SK-N-SH (cell line): ENCODE results near the gene TSC22D1. TPM values are rescaled to one million over a fixed set of nuclear protein-coding genes. Genes with fewer than 3 reads are reported as not detected.
A peak's percentile ranks its signal among the peaks of the same experiment; 100 is the strongest.

Source experiments
- CTCF ChIA-PET: fragments of 300-600, 350-600 bp; formaldehyde crosslinking; extraction: SDS; loops from one replicate; lab custom pipeline; 2021; lab: Yijun Ruan, JAX
- POLR2A ChIA-PET: fragments of 350-600 bp; sonication (Branson Sonifier 250); formaldehyde crosslinking; extraction: SDS; loops from one replicate; lab custom pipeline; 2020; ENCODE audit warnings: antibody characterized with exemption, inconsistent platforms; lab: Yijun Ruan, JAX
- DNase-seq: peaks from one replicate; pipeline ENCODE4 v3.0.0; 2012
- H2AFZ ChIP-seq: fragments of 200-600 bp; sonication (generic); 2 replicates; pipeline ENCODE4 v1.8.1; 2016; ENCODE audit warnings: antibody characterized with exemption, mild to moderate bottlenecking, low read depth
- H3F3A ChIP-seq: fragments of 200-600 bp; sonication (generic); replicated peaks from 2 replicates; pipeline ENCODE3; 2016; ENCODE audit warnings: antibody characterized with exemption, mild to moderate bottlenecking; ENCODE audit not compliant: insufficient read depth
- H3K27ac ChIP-seq, 2 experiments: fragments of 200-500 bp in 1 of 2; fragments of 200-600 bp in 1 of 2; sonication (Bioruptor generic) in 1 of 2; sonication (generic), shearing (Covaris generic) in 1 of 2; 2 replicates each; pipeline versions ENCODE4 v1.5.1 to v1.6.1; 2014 to 2016; ENCODE audit warnings: low read depth in 2 of 2, inconsistent platforms in 1 of 2, low read length in 1 of 2, mild to moderate bottlenecking in 1 of 2, mixed read lengths in 1 of 2
- H3K27me3 ChIP-seq: fragments of 200-600 bp; sonication (generic), shearing (Covaris generic); 2 replicates; pipeline ENCODE4 v1.6.1; 2016; ENCODE audit warnings: mixed run types; ENCODE audit not compliant: insufficient read depth
- H3K36me3 ChIP-seq, 2 experiments: fragments of 200-500 bp in 1 of 2; fragments of 200-600 bp in 1 of 2; sonication (Bioruptor generic) in 1 of 2; sonication (generic) in 1 of 2; replicated peaks in 1 of 2; 2 replicates each; pipeline versions ENCODE3 to v1.5.1; 2014 to 2016; ENCODE audit warnings: low read length in 1 of 2, mild to moderate bottlenecking in 1 of 2; ENCODE audit not compliant: insufficient read depth in 2 of 2, control insufficient read depth in 1 of 2
- H3K4me1 ChIP-seq, 2 experiments: fragments of 200-500 bp in 1 of 2; fragments of 200-600 bp in 1 of 2; sonication (Bioruptor generic) in 1 of 2; sonication (generic), shearing (Covaris generic) in 1 of 2; 2 replicates each; pipeline versions ENCODE4 v1.5.1 to v1.6.1; 2014 to 2016; ENCODE audit warnings: low read depth in 1 of 2, low read length in 1 of 2, mixed run types in 1 of 2; ENCODE audit not compliant: insufficient read depth in 2 of 2, control insufficient read depth in 1 of 2
- H3K4me2 ChIP-seq: fragments of 200-600 bp; sonication (generic), shearing (Covaris generic); 2 replicates; pipeline ENCODE4 v1.6.1; 2017; ENCODE audit warnings: mixed run types
- H3K4me3 ChIP-seq, 2 experiments: fragments of 200-500 bp in 1 of 2; fragments of 200-600 bp in 1 of 2; sonication (Bioruptor generic) in 1 of 2; sonication (generic), shearing (Covaris generic) in 1 of 2; 2 replicates each; pipeline versions ENCODE4 v1.5.1 to v1.8.1; 2014 to 2016; ENCODE audit warnings: low read depth in 2 of 2, inconsistent platforms in 1 of 2, low read length in 1 of 2, mild to moderate bottlenecking in 1 of 2, mixed read lengths in 1 of 2, moderate library complexity in 1 of 2
- H3K79me2 ChIP-seq: fragments of 200-600 bp; sonication (generic); 2 replicates; pipeline ENCODE4 v1.8.1; 2017; ENCODE audit warnings: mild to moderate bottlenecking; ENCODE audit not compliant: insufficient read depth
- H3K9ac ChIP-seq: fragments of 200-600 bp; sonication (generic); 2 replicates; pipeline ENCODE4 v1.6.1; 2017; ENCODE audit warnings: mixed run types
- H3K9me2 ChIP-seq: fragments of 200-600 bp; sonication (generic); 2 replicates; pipeline ENCODE4 v1.6.1; 2017; ENCODE audit warnings: mixed run types
- H3K9me3 ChIP-seq: fragments of 200-600 bp; sonication (generic); 2 replicates; pipeline ENCODE4 v1.6.1; 2017; ENCODE audit warnings: mixed run types, mild to moderate bottlenecking, moderate library complexity
- H4K20me1 ChIP-seq: fragments of 200-600 bp; sonication (generic); 2 replicates; pipeline ENCODE4 v1.6.1; 2017; ENCODE audit warnings: mild to moderate bottlenecking, mixed run types; ENCODE audit not compliant: insufficient read depth
- CHD2 ChIP-seq: fragments of 150-350 bp; IDR thresholded peaks from 2 replicates; pipeline ENCODE4 v1.6.1; 2018; ENCODE audit warnings: low read length; ENCODE audit not compliant: partially characterized antibody
- CTCF ChIP-seq: fragments of 200-600 bp; sonication (generic); IDR thresholded peaks from 2 replicates; pipeline ENCODE4 v1.6.1; 2017; ENCODE audit warnings: antibody characterized with exemption, mild to moderate bottlenecking, moderate library complexity
- FOSL2 ChIP-seq: IDR thresholded peaks from 2 replicates; pipeline ENCODE4 v1.4.0; 2012; ENCODE audit warnings: low read depth, mild to moderate bottlenecking, moderate library complexity, borderline replicate concordance
- FOXM1 ChIP-seq: IDR thresholded peaks from 2 replicates; pipeline ENCODE4 v1.4.0; 2012; ENCODE audit warnings: low read depth, mild to moderate bottlenecking
- GABPA ChIP-seq: IDR thresholded peaks from 2 replicates; pipeline ENCODE4 v1.4.0; 2012; ENCODE audit warnings: low read depth, mild to moderate bottlenecking
- GATA2 ChIP-seq: sonication (generic); formaldehyde crosslinking; IDR thresholded peaks from 2 replicates; pipeline ENCODE4 v1.5.0; 2020; ENCODE audit warnings: mild to moderate bottlenecking, missing genetic modification reagents
- IRF3 ChIP-seq: fragments of 150-350 bp; IDR thresholded peaks from 2 replicates; pipeline ENCODE4 v1.6.1; 2016; ENCODE audit warnings: mild to moderate bottlenecking, low read depth, low read length
- MXI1 ChIP-seq: IDR thresholded peaks from 2 replicates; pipeline ENCODE4 v1.6.1; 2012; ENCODE audit warnings: mild to moderate bottlenecking, low read depth, low read length, improper control_type of control experiment
- PBX3 ChIP-seq: IDR thresholded peaks from 2 replicates; pipeline ENCODE4; 2012
- POLR2AphosphoS5 ChIP-seq: IDR thresholded peaks from 2 replicates; pipeline ENCODE4 v1.6.1; 2012; ENCODE audit warnings: low read depth, low read length
- RAD21 ChIP-seq: IDR thresholded peaks from 2 replicates; pipeline ENCODE4 v1.6.1; 2012; ENCODE audit warnings: mild to moderate bottlenecking, low read length
- RXRA ChIP-seq: IDR thresholded peaks from 2 replicates; pipeline ENCODE4 v1.4.0; 2012; ENCODE audit warnings: low read depth, mild to moderate bottlenecking, borderline replicate concordance
- TAF1 ChIP-seq: IDR thresholded peaks from 2 replicates; pipeline ENCODE4 v1.6.1; 2012; ENCODE audit warnings: low read depth, mild to moderate bottlenecking, low read length, moderate library complexity, borderline replicate concordance
- TCF12 ChIP-seq: IDR thresholded peaks from 2 replicates; pipeline ENCODE4 v1.4.0; 2012
- TEAD4 ChIP-seq: IDR thresholded peaks from 2 replicates; pipeline ENCODE4 v1.4.0; 2012; ENCODE audit warnings: mild to moderate bottlenecking, borderline replicate concordance; ENCODE audit not compliant: insufficient read depth
- YY1 ChIP-seq: IDR thresholded peaks from 2 replicates; pipeline ENCODE4 v1.4.0; 2012; ENCODE audit warnings: low read depth, mild to moderate bottlenecking
- WGBS: methylation state at CpG from one replicate; pipeline ENCODE4 v1.1.6; 2017; ENCODE audit warnings: low lambda C conversion rate; 5-methylcytosine and 5-hydroxymethylcytosine counted together
- polyA plus RNA-seq, 3 experiments: library from polyadenylated mRNA; depleted of rRNA; stranded (reverse); fragments of >200 nt; gene quantifications; 2 replicates each; pipeline ENCODE4 v1.2.3, GENCODE V29; 2012
- TF ChIP-seq, protein P1 (sequence below): IDR thresholded peaks from 2 replicates; pipeline ENCODE4 v1.4.0; 2012; ENCODE audit warnings: low read depth

TSC22D1 gene
- 134 and 137 TPM in 2 replicates for polyA plus RNA-seq (2012; rRNA removed)
- 116 and 141 TPM in 2 replicates for polyA plus RNA-seq (2012; cell fraction: cytosol; rRNA removed)
- polyA plus RNA-seq (2012; cell fraction: nucleus; rRNA removed) = 209 and 274 TPM in 2 replicates

DNA sequence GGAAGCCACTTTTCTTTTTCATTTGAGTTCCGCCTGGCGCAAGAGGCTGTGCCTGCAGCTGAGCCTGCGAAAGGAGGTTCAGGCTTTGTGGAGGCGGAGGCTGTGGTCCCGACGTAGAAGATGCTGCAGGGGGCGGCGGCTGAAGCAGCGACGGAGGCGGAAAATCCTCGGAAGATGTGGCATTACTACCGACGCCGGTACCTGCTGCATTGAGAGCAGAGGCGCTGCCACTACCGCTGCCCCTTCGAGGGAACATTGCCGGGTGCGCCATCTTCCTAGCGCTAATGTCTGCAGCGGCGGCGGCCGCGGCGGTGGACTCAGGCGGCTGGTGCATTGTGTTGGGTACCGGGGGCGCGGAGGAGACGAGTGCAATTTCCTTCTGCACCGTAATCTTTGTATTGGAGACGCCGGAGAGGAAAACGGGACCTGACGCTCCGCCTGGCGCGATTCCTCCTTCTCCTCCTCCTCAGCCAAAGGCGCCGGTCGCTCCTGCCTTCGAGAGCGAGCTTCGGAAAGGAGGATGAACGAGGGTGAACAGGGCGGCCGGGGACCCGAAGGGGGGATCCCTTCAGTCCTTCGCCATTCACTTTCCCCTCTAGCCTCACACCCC lies at the start of gene TSC22D1:
TSS of gene TSC22D1 (minus strand) at position 590 of the 610 bp plus-strand sequence. CDS start at position 334, 256 bp downstream.
- no peaks in the 10 kb centered on the region for H3K9me3 ChIP-seq
- H2AFZ ChIP-seq = no peak within 1 kb of the TSS; the same call in 1 of the 2 replicates
- H3K4me1 ChIP-seq = peaks cover 4 to 38% of the 10 kb centered on the region in 2 experiments; a peak in 2 of 4 replicates
- no peaks in the 10 kb centered on the region for H3K9me2 ChIP-seq
- under 1% methylated on average over 20 of the region's 51 CpGs for WGBS
- peak; percentile 54 for DNase-seq
- H4K20me1 ChIP-seq = peaks cover 50% of the 10 kb centered on the region
- TF ChIP-seq CHD2 (no peak), YY1 (peak; percentile 46; the same call in 1 of the 2 replicates), GABPA (no peak), GATA2 (CRISPR knock-in tag) (no peak), FOSL2 (no peak), RXRA (no peak), POLR2AphosphoS5 (no peak), CTCF (peak; percentile 13; the same call in 1 of the 2 replicates), PBX3 (no peak), TEAD4 (no peak), MXI1 (0 out of 2 replicates have a peak, but pooled peaks have one; percentile 50), RAD21 (no peak), TAF1 (no peak), IRF3 (no peak), TCF12 (no peak), FOXM1 (no peak)
- TF ChIP-seq, protein P1, sequence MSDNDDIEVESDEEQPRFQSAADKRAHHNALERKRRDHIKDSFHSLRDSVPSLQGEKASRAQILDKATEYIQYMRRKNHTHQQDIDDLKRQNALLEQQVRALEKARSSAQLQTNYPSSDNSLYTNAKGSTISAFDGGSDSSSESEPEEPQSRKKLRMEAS = peak; percentile 23
- TF ChIP-seq, all 33 proteins: peak for 4
- Histone ChIP-seq H3K4me2 (peak within 1 kb of the TSS; percentile 93), H3F3A (peaks cover 3% of the 10 kb centered on the region), H3K4me3 (peak within 1 kb of the TSS; percentile 83 to 89), H3K9ac (peak within 1 kb of the TSS; percentile 96), H3K27me3 (no peaks in the 10 kb centered on the region), H3K27ac (peak within 1 kb of the TSS; percentile 91 to 97), H3K36me3 (peaks cover 22 to 31% of the 10 kb centered on the region in 2 experiments), H3K79me2 (peaks cover 59% of the 10 kb centered on the region)
- CTCF ChIA-PET = interaction anchor here (0.6 to 2.5 kb wide), 5 partner anchors 10 to 92 kb away, joined by 3 to 7 read pairs (median 4); no protein-coding TSS in a partner anchor
- POLR2A ChIA-PET = interaction anchor here (0.9 to 1.0 kb wide), 2 partner anchors 10 to 65 kb away, joined by 3 read pairs; no protein-coding TSS in a partner anchor
